ENCODE data around the gene PTPN12.

PTPN12 gene

GRCh38 chr7:77626586-77627308, 89.7 kb downstream of the PTPN12 start:
- H3K4me3 ChIP-seq (replicated peaks; ENCODE audit: low read depth, low read length), result no peak overlapping the region
- TF ChIP-seq CTCF (IDR thresholded peaks at IDR 0.05; ENCODE audit: low read length, missing control alignments), result no peak
- no peak for DNase-seq (ENCODE audit: low read depth)

- DNase-seq (ENCODE audit: low read depth), result no peak
- no peak overlapping the region for H3K4me3 ChIP-seq (replicated peaks; ENCODE audit: low read depth, low read length)
- TF ChIP-seq CTCF (IDR thresholded peaks at IDR 0.05; ENCODE audit: low read length, missing control alignments), result no peak
Measured at GRCh38 chr7:77627309-77627676, 90.2 kb downstream of the PTPN12 start.

- no peak for TF ChIP-seq CTCF (IDR thresholded peaks at IDR 0.05; ENCODE audit: low read length, missing control alignments)
- no peak overlapping the region for H3K4me3 ChIP-seq (replicated peaks; ENCODE audit: low read depth, low read length)
- no peak for DNase-seq (ENCODE audit: low read depth)
Measured at GRCh38 chr7:77629797-77630196, 92.7 kb downstream of the PTPN12 start.

- TF ChIP-seq CTCF (IDR thresholded peaks at IDR 0.05; ENCODE audit: low read length, missing control alignments), result no peak
- DNase-seq (ENCODE audit: low read depth), result peak; percentile 32
- H3K4me3 ChIP-seq (replicated peaks; ENCODE audit: low read depth, low read length), result no peak overlapping the region
Measured at GRCh38 chr7:77631820-77632219, 94.7 kb downstream of the PTPN12 start.

GRCh38 chr7:77644774-77645173, 107.7 kb downstream of the PTPN12 start:
- no peak for DNase-seq (ENCODE audit: low read depth)
- TF ChIP-seq CTCF (IDR thresholded peaks at IDR 0.05; ENCODE audit: low read length, missing control alignments), result no peak
- no peak overlapping the region for H3K4me3 ChIP-seq (replicated peaks; ENCODE audit: low read depth, low read length)

- no peak for DNase-seq (ENCODE audit: low read depth)
- no peak for TF ChIP-seq CTCF (IDR thresholded peaks at IDR 0.05; ENCODE audit: low read length, missing control alignments)
- H3K4me3 ChIP-seq (replicated peaks; ENCODE audit: low read depth, low read length), result no peak overlapping the region
Measured at GRCh38 chr7:77648742-77649338, 111.7 kb downstream of the PTPN12 start.
